T-helper 1 cell (primary cell): ENCODE data around the gene CDC42EP3.

Experiments
- DNase-seq, 5 donors: peaks; one replicate each; pipeline ENCODE4 v3.0.0-alpha.2; 2012 to 2020

The CDC42EP3 gene

DNA sequence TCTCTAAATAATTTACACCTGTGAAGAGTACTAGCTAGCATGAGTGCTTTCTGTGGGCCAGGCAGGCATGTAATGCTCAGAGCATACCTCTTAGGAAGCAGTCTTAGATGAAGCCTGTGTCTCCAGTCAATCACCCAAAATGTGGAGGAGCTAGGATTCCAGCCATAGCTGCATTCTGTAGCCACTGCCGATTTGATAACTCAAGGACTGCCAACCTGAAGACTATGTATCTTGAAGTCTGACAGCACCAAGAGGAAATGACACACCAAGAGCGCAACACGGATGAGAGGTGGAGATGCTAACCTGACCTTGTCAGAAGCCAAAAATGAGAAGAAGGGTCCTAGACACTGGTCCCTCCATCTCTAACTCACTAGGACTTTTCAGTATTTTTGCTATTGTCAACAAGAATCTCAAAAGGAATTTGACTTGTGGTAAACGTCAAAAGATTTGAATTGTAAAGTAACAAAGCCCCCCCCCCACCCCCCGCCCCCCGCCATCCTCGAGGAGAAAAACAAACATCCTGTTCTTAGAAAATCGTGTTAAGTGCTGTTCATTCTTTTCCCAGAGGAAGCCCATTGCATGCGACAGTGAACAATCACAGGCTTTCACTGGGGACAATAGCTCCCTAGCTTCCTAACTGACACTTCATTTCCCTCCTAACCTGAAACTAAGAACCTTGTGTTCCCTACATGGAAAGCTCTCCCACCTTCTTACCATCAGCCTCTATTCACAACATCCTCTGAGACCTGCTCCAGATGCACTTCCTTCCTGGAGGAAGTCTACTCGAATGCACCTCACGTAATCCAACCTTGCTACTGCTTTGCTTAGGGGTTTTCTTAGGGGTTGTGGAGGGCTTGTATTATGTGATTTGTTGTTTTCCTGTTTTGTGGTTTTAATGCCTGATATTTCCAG is 14.7 kb downstream of the CDC42EP3 start:
- peak in 1 of 5 donors; percentile 47 for DNase-seq

DNA sequence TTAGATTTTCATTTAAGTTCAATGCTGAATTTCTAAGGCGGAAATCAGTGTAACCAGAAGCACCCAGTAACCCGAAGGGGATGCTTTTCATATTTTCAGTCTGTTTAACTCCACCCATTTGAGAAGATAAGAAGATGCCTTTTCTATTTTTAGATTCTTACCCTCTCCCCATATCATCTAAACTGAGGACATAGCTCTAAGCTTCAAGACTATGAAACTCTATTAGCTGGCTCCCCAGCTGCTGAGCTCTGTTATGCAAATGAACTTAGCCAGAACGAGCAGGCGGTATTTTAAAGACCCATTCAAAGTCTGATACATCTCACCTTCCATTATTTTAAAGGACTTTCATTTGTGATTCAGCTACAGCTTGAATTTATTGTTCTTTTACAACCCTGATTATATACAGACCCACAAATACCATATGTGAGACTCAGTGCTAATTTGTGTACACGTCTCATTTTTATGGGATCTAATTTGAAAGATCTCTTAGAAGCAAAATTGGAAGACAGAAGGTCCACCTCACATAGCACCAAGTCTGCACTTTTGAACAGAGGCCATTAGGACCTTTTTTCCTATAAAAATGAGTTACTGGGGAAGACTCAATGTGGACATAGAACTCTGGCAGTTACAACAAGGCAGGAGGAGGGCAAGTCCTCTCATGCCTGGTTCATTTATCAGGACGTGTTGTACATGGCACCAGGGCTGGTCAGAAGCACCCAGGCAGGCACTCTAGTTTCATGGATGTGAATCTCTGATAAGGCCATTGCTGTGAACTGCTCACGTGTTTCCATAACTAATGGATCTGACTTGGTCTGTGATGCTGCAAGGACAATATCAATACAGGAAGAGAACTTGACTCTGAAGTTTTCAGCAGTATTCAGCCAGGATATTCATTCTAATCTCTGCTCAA is 16.3 kb downstream of the CDC42EP3 start:
- no peak for DNase-seq

- DNase-seq: no peak
Measured at GRCh38 chr2:37654419-37654818, 17.0 kb downstream of the CDC42EP3 start.

DNA sequence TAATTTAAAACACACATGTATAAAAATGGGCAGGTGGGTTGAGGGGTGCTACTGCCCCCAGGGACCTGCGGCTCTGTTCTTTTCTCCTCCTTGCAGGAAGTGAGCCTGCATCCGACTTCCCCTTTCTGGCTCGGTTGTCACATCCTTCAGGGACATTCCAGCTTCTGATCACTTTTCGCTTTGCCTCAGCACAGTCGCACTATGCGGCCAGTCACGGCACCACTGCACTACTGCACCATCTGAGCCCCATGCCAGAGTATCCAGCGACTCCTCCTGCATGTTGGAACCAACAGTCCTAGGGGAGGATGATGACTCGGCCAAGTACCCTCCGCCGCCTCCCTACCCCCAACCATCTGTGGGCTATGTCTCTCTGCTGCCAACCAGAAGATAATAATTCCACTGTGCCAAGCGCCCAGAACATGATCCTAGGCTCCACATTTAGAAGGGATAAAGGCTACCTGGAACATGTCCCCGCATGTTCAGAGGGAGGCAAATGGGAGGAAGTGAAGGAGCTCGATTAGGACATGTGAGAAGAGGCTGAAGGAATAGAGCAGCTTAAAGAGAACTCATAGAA is 17.6 kb downstream of the CDC42EP3 start:
- DNase-seq: no peak

DNA sequence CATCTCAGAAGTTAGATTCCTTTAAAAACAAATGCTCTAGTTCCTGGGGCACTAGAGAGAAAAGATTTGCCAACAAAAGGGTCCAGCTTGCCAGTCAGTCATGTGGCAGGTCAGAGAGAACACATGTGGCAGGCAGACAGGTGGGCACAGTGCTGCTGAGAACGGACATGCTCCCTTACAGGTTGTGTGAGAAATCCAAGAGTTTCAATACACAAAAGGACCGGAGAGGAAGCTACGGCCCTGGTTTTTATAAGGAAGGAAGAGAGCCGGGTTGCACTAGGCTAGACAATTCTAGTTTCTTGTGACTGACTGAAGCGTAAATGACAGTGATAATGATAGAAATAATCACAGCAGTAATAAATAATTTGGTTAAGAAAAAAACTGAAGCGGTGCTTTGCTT is 18.3 kb downstream of the CDC42EP3 start:
- no peak for DNase-seq

DNA sequence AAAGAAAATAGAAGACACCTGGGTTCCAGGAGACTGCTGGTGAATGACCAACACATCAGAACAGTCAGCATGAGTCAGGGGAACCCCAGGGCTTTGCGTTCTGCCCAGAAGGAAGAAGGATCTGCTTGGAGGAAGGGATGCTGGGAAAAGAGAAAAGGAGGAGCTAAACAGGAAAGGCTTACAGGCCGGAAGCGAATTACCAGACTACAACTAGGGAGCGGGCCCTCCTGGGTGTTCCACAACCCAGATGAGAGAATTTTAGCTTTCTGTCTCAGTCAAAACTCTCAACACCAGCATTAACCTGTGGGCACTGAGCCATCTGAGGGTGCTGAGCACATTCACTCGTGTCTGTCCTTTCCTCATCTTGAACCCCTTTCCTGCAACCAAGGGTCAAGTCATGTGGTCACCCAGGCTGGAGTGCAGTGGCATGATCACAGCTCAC is 19.2 kb downstream of the CDC42EP3 start:
- no peak for DNase-seq

DNA sequence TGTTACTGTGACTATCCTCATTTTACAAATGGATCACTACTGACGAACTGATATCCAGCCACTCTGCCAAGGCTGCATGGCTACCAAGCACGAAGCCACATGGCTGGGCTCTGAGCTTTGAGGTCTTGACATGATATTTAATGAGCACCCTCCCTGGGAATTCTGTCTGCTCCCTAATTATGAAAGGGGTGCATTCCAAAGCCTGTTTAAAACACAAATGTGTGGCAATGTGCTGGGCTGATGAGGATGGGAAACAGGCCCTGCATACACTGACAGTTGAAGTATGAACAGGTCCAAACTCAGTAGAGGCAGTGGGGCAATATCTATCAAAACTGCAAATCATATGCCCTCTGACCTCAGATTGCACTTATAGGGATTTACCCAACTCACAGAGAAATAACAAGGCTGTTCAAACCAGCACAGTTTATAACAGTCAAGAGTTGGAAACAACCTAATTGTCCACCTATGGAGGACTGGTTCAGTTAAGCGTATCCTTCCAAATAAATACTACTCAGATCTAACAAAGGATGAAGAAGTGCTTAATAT is 20.8 kb downstream of the CDC42EP3 start:
- DNase-seq: no peak

GRCh38 chr2:37649518-37649917 is 21.9 kb downstream of the CDC42EP3 start:
- no peak for DNase-seq

DNA sequence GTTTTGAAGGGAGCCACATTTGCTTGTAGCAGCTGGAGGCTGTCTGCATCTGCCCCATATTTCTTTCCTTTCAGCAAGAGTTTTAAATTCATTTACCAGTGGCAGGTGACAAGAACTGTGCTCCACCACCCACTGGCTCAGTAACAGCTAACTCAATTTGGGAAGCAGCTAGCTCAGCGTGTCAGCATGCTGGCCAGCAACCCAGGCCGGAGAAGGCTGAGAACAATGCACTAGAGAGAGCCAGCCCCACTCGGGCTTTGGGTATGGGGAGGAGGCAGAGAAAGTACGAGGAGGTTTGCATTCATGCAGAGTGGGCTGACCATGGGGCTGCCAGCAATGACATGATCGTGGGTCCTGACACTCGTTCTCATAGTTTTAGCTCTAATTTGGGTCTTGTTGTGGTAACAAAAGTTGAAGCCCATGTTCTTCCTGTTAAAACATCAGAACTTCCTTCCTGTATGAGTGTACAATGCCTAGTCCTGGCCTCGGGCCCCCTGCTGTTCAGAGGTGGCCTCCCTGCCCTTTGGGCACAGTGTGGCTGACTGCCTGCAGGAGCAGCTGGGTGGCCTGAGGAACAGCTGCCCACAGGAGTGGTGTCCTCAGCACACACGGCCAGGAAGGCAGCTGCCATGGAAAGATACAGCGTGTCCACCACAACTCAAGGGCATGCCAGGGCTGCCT is 23.0 kb downstream of the CDC42EP3 start:
- DNase-seq: peak in 1 of 5 donors; percentile 72

DNA sequence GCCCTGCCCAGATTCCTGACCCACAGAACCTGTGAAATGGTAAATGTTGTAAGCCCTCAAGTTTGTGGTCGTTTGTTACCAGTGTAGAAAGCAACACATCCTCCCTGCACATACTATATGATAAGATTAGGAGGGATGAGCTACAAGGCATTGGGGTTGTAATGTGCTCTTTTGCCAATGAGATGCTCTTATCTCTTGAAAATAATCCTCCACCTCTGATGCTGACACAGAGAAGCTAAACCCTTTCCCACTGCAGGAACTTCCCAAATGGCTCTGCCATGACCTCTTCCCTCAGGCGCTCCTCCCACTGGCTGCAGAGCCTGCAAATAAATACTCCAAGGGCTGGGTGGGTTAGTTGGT is 23.5 kb downstream of the CDC42EP3 start:
- DNase-seq: no peak

DNA sequence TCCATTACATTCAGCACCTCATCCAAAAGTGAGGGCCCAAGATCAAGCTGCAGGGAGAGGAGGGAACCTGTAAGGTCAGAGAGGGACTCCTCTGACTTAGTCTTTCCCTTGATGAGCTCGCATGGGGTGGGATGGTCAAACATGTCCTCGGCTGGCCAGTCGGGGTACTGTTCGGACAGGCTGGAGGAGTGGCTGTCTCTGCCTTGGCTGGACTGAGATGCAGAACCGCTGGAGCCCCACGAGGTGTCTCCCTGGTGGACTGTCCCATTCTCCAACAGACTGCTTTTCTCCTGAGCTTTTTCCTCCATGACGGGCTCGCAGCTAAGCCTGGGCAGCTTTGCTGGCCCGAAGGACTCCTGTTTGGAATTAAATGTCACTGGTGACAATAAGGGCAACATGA is 25.6 kb downstream of the CDC42EP3 start:
- no peak for DNase-seq

GRCh38 chr2:37645362-37645761 is 26.1 kb downstream of the CDC42EP3 start:
- peak in 1 of 5 donors; percentile 56 for DNase-seq

DNA sequence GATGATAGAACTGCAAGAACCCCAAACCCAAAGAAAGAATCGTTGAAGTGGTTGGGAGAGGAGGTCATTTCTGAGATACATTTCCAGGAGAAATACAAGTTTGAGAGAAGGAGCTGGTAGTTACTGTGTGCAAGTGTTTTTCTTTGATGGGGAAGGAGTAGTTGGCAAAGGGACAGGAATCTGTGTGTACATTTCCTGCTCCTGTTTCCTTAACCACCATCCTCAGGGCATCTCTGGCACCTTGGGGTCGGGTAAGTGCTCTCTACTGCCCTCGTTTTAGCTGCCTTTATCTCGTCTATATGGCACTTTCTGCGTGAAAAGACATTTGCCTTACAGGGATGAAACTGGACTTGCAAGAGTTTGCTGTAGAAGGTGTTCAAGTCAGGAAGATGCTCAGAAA is 27.3 kb downstream of the CDC42EP3 start:
- no peak for DNase-seq

DNA sequence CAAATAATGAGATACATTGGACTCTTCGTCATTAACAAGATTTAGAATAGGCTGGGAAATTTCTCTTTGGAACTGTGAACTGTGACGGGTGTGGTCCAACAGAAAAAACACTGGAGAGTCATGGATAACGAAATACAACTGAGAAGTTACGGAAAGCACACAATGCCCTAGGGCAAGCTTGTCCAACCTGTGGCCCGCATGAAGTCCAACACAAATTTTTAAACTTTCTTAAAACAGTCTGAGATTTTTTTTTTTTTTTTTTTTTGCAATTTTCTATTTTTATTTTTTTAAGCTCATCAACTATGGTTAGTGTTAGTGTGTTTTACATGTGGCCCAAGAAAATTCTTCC is 27.7 kb downstream of the CDC42EP3 start:
- DNase-seq: no peak

GRCh38 chr2:37642907-37643729 is 28.3 kb downstream of the CDC42EP3 start:
- DNase-seq: peak in 1 of 5 donors; percentile 28

DNA sequence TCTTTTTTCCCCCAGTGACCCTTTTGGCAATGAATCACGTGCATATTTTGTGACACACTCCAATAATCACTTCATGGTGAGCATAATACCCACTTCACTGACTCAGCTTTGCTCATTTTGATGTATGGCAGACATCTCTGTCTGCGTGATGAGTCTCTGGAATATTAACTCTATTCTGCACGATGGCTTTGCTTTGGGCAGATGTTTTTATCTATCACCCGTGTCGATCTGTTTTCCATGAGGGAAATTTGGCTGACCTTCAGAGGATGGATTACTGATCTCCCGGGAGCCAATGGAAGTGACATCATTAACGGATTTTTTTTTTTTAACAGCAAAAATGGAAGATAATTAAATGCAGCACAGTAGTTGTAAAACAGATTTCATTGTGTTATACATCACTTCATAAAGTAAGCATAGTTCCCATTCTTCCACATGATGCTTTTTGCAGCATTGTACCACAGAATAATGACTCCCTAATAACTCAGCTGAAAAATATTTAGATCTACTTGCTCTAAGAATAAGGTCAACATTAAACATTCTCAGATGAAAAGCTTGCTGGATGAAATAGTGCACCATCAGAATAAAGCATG is 29.8 kb downstream of the CDC42EP3 start:
- no peak for DNase-seq

- DNase-seq: no peak
Measured at GRCh38 chr2:37639631-37640030, 31.8 kb downstream of the CDC42EP3 start.

- no peak for DNase-seq
Measured at GRCh38 chr2:37638973-37639372, 32.5 kb downstream of the CDC42EP3 start.

DNA sequence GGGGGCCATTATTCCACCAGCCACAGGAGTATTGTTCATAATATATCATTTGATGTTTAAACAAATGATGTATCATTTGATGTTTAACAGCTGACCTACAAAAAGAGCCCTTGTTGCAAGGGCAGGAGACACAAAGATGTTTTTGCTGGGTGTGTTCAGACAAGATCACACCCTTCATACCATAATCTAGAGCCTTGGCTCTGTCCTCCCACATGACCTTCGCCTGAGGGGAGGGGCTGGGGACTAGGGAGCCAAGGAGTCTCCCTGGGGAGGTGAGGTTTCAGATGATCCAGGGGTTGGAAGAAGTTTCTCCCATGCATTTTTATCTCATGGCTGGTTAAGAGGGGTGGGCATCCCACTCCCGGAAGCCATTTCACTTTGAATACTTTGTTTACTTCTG is 33.5 kb downstream of the CDC42EP3 start:
- DNase-seq: no peak

DNA sequence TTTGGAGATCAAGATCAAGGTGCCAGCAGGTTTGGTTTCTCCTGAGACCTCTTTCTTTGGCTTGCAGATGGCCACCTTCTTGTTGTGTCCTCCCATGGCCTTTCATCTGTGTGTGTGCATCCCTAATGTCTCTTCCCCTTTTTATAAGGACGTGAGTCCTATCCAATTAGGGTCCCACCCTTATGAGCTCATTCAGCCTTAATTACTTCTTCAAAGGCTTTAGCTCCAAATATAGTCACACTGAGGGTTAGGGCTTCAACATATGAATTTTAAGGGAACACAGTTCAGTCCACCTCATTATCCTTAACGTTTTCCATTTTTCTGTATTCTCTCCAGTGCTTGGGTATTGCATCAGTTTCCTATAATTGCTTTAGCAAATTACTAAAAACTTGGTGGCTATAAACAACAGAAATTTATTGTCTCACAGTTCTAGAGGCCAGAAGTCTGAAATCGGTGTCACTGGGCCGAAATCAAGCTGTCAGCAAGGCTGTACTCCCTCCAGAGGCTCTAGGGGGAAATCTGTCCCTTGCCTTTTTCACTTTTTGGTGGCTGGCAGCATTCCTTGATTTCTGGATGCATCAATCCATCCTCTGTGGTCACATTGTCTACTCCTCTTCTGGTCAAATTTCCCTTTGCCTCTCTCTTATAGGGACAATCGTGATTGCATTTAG is 34.1 kb downstream of the CDC42EP3 start:
- DNase-seq: no peak
